Astrocyte (in vitro differentiated cells and primary cell): ENCODE data around the gene COMMD10.

Experiments
- CTCF ChIP-seq: IDR thresholded peaks from 2 replicates; pipeline ENCODE4 v1.5.1; 2011; ENCODE audit warnings: low read depth, mild to moderate bottlenecking, inconsistent platforms, low read length, moderate library complexity; ENCODE audit not compliant: insufficient read depth
- EZH2 ChIP-seq: IDR thresholded peaks from 2 replicates; pipeline ENCODE4 v1.6.1; 2012; ENCODE audit warnings: mild to moderate bottlenecking, low read length, inconsistent platforms; ENCODE audit not compliant: insufficient read depth

GRCh38 chr5:116329503-116329902 lies 244.7 kb downstream of the COMMD10 start:
- TF ChIP-seq CTCF (no peak), EZH2 (no peak)
